ENCODE results near the gene TIGD6. TPM values are rescaled to one million over a fixed set of nuclear protein-coding genes. Genes with fewer than 3 reads are reported as not detected.

Gene TIGD6
- total RNA-seq, 1 donor from 2014 or later = 3.5 TPM

DNA sequence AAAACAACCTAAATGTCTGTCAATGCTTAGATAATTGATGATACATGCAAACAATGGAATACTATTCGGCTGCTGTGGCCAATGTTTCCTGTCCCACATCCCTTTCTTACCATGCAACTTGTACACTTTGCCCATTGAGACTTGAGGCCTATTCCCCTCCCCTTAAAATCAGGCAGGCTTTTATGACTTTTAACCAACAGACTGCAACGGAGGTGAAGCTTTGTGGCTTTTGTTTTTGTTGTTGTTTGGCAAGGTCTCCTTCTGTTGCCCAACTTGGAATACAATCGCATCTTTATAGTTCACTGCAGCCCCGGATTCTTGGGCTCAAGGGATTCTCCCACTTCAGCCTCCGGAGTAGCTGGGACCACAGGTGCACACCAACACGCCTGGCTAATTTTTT is 45.7 kb downstream of the TIGD6 start:
- DNase-seq (ENCODE audit: low spot score) = no peak
- H3K9me3 Mint-ChIP-seq (ENCODE audit: unreplicated experiment) = no peaks in the 10 kb centered on the region
- no peak for TF ChIP-seq CTCF (IDR thresholded peaks at IDR 0.05; ENCODE audit: unreplicated experiment)
- no peak overlapping the region for H3K4me3 Mint-ChIP-seq (ENCODE audit: unreplicated experiment)
- H3K4me1 Mint-ChIP-seq (ENCODE audit: unreplicated experiment) = peaks cover 13% of the 10 kb centered on the region
- no peaks in the 10 kb centered on the region for H3K36me3 Mint-ChIP-seq (ENCODE audit: low read depth, unreplicated experiment)
- H3K27me3 Mint-ChIP-seq (ENCODE audit: unreplicated experiment) = no peaks in the 10 kb centered on the region
- no peak overlapping the region for H3K27ac Mint-ChIP-seq (ENCODE audit: unreplicated experiment)

DNA sequence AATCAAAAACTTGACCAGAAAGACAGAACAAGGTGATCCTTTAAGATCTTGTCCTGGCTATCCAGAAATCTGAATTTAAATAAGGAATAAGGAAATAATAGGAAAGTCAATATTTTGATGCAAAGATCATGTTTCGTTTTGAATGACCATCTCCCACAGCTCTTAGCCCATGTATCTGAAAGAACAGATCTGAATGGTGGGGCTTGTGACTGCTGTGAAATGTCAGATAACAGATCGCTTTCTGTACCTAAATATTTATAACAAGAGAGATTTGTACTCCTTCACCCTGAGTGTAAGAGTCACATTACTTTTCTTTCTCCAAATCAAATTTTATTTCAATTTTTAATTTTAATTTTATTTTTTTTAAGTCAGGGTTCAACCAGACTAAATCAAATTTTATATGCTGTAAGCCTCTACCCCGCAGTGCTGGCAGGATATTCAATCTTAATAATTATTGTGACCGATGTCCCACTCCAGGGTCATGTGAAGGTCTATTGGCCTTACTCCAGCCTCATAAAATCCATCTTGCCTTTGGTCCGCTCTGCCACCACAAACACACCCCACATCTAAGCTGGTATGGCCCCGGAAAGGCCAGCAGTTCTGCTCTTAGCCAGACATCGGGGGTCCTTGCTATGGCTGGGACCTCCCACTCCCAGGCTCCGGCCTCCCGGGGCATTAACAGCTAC is 46.9 kb downstream of the TIGD6 start:
- no peaks in the 10 kb centered on the region for H3K27me3 Mint-ChIP-seq (ENCODE audit: unreplicated experiment)
- no peaks in the 10 kb centered on the region for H3K36me3 Mint-ChIP-seq (ENCODE audit: low read depth, unreplicated experiment)
- peaks cover 7% of the 10 kb centered on the region for H3K4me1 Mint-ChIP-seq (ENCODE audit: unreplicated experiment)
- no peaks in the 10 kb centered on the region for H3K9me3 Mint-ChIP-seq (ENCODE audit: unreplicated experiment)
- TF ChIP-seq CTCF (IDR thresholded peaks at IDR 0.05; ENCODE audit: unreplicated experiment) = no peak
- no peak for DNase-seq (ENCODE audit: low spot score)
- H3K27ac Mint-ChIP-seq (ENCODE audit: unreplicated experiment) = no peak overlapping the region
- no peak overlapping the region for H3K4me3 Mint-ChIP-seq (ENCODE audit: unreplicated experiment)

- H3K27me3 Mint-ChIP-seq (ENCODE audit: unreplicated experiment) = peaks cover 2% of the 10 kb centered on the region
- H3K4me1 Mint-ChIP-seq (ENCODE audit: unreplicated experiment) = peaks cover 7% of the 10 kb centered on the region
- no peak overlapping the region for H3K4me3 Mint-ChIP-seq (ENCODE audit: unreplicated experiment)
- no peaks in the 10 kb centered on the region for H3K36me3 Mint-ChIP-seq (ENCODE audit: low read depth, unreplicated experiment)
- H3K27ac Mint-ChIP-seq (ENCODE audit: unreplicated experiment) = no peak overlapping the region
- H3K9me3 Mint-ChIP-seq (ENCODE audit: unreplicated experiment) = no peaks in the 10 kb centered on the region
- DNase-seq (ENCODE audit: low spot score) = no peak
- TF ChIP-seq CTCF (IDR thresholded peaks at IDR 0.05; ENCODE audit: unreplicated experiment) = no peak
Measured at GRCh38 chr5:149951138-149951749, 49.2 kb downstream of the TIGD6 start.

- no peak overlapping the region for H3K4me3 Mint-ChIP-seq (ENCODE audit: unreplicated experiment)
Measured at GRCh38 chr5:149948993-149949392, 51.5 kb downstream of the TIGD6 start.

More at GRCh38 chr5:149948993-149949392, 51.5 kb downstream of the TIGD6 start:
- no peaks in the 10 kb centered on the region for H3K36me3 Mint-ChIP-seq (ENCODE audit: low read depth, unreplicated experiment)
- DNase-seq (ENCODE audit: low spot score) = no peak
- H3K9me3 Mint-ChIP-seq (ENCODE audit: unreplicated experiment) = no peaks in the 10 kb centered on the region
- no peak overlapping the region for H3K27ac Mint-ChIP-seq (ENCODE audit: unreplicated experiment)
- peaks cover 2% of the 10 kb centered on the region for H3K27me3 Mint-ChIP-seq (ENCODE audit: unreplicated experiment)
- TF ChIP-seq CTCF (IDR thresholded peaks at IDR 0.05; ENCODE audit: unreplicated experiment) = no peak
- H3K4me1 Mint-ChIP-seq (ENCODE audit: unreplicated experiment) = no peaks in the 10 kb centered on the region

Measured in endothelial cell (in vitro differentiated cells).